Endothelial cell of umbilical vein (primary cell): ENCODE measurements around the gene ZPBP2. TPM values are rescaled to one million over a fixed set of nuclear protein-coding genes. Genes with fewer than 3 reads are reported as not detected.
A peak's percentile ranks its signal among the peaks of the same experiment; 100 is the strongest.

Source experiments
- BruUV-seq: library from RNA; stranded (reverse); fragments of 400-500 nt; replicated peaks from 2 replicates; lab custom pipeline; 2021; lab: Mats Ljungman, UMichigan
- CTCF ChIA-PET: fragments of 300-600, 350-600 bp; sonication (Branson Sonifier 250); formaldehyde crosslinking; loops from one replicate; lab custom pipeline; 2021; ENCODE audit warnings: antibody characterized with exemption, inconsistent platforms; lab: Charles Lee
- POLR2A ChIA-PET: fragments of 300-600, 350-600 bp; sonication (Branson Sonifier 250); formaldehyde crosslinking; loops from one replicate; lab custom pipeline; 2021; ENCODE audit warnings: antibody characterized with exemption, inconsistent platforms; lab: Charles Lee
- DNase-seq: peaks from one replicate; pipeline ENCODE4 v3.0.0-alpha.2; 2011; ENCODE audit warnings: low read depth, low spot score
- FAIRE-seq: peaks from 2 replicates; lab custom pipeline; 2011; peaks lifted over from hg19 to GRCh38; lab: Jason Lieb, UNC
- H2AFZ ChIP-seq: 2 replicates; pipeline ENCODE4 v1.6.0; 2012; ENCODE audit warnings: low read depth, low read length, control low read depth, inconsistent platforms
- H3K27ac ChIP-seq: 2 replicates; pipeline ENCODE4 v1.5.1; 2011; ENCODE audit warnings: low read depth, mild to moderate bottlenecking, control low read depth, low read length, moderate library complexity; ENCODE audit not compliant: insufficient read depth
- H3K27me3 ChIP-seq, 2 experiments: 2 replicates each; pipeline versions ENCODE4 v1.6.0 to v1.6.1; 2011; ENCODE audit warnings: low read length in 2 of 2, mixed read lengths in 1 of 2; ENCODE audit not compliant: control insufficient read depth in 2 of 2, insufficient read depth in 2 of 2
- H3K36me3 ChIP-seq, 2 experiments: 2 replicates in 1 of 2; 3 replicates in 1 of 2; pipeline ENCODE4 v1.5.1; 2011; ENCODE audit warnings: low read length in 2 of 2, mild to moderate bottlenecking in 1 of 2, moderate library complexity in 1 of 2; ENCODE audit not compliant: control insufficient read depth in 2 of 2, insufficient read depth in 2 of 2; ENCODE audit errors: extremely low read depth in 1 of 2
- H3K4me1 ChIP-seq: 3 replicates; pipeline ENCODE4 v1.5.1; 2011; ENCODE audit warnings: mild to moderate bottlenecking, low read length; ENCODE audit not compliant: control insufficient read depth, insufficient read depth; ENCODE audit errors: extremely low read depth
- H3K4me2 ChIP-seq: 2 replicates; pipeline ENCODE4 v1.6.1; 2011; ENCODE audit warnings: low read length, control low read depth, mixed read lengths; ENCODE audit not compliant: insufficient read depth
- H3K4me3 ChIP-seq, 3 experiments: fragments of 200-600 bp in 1 of 3; sonication (generic), shearing (Covaris generic) in 1 of 3; replicated peaks in 1 of 3; 2 replicates each; pipeline ENCODE4 v1.5.1; 2011 to 2016; ENCODE audit warnings: control low read depth in 3 of 3, low read length in 3 of 3, mild to moderate bottlenecking in 2 of 3, inconsistent platforms in 1 of 3, low read depth in 1 of 3, moderate library complexity in 1 of 3; ENCODE audit not compliant: insufficient read depth in 1 of 3
- H3K79me2 ChIP-seq: 2 replicates; pipeline ENCODE4 v1.6.0; 2012; ENCODE audit warnings: low read length, inconsistent platforms; ENCODE audit not compliant: control insufficient read depth, insufficient read depth
- H3K9ac ChIP-seq: replicated peaks from 2 replicates; pipeline ENCODE3; 2011; ENCODE audit warnings: low read length, control low read depth; ENCODE audit not compliant: insufficient read depth; ENCODE audit errors: extremely low read depth
- H3K9me1 ChIP-seq: replicated peaks from 3 replicates; pipeline ENCODE4 v1.6.0; 2011; ENCODE audit warnings: mild to moderate bottlenecking, low read length; ENCODE audit not compliant: control insufficient read depth, insufficient read depth; ENCODE audit errors: extremely low read depth
- H3K9me3 ChIP-seq: replicated peaks from 2 replicates; pipeline ENCODE4 v1.5.1; 2012; ENCODE audit warnings: low read length, inconsistent platforms; ENCODE audit not compliant: control insufficient read depth, insufficient read depth
- H4K20me1 ChIP-seq: replicated peaks from 2 replicates; pipeline ENCODE3; 2011; ENCODE audit warnings: mild to moderate bottlenecking, low read length; ENCODE audit not compliant: control insufficient read depth, insufficient read depth; ENCODE audit errors: extremely low read depth
- EZH2 ChIP-seq: IDR thresholded peaks from 2 replicates; pipeline ENCODE4 v1.6.1; 2012; ENCODE audit warnings: borderline replicate concordance, low read depth, mild to moderate bottlenecking, moderate library complexity, low read length, inconsistent platforms; ENCODE audit not compliant: severe bottlenecking
- FOS ChIP-seq: IDR thresholded peaks from 2 replicates; pipeline ENCODE4 v1.6.1; 2011; ENCODE audit warnings: mild to moderate bottlenecking, low read length, moderate library complexity, borderline replicate concordance; ENCODE audit not compliant: insufficient read depth
- GATA2 ChIP-seq: IDR thresholded peaks from 2 replicates; pipeline ENCODE4 v1.7.0; 2011; ENCODE audit warnings: low read depth, mild to moderate bottlenecking, moderate library complexity, mixed read lengths, low read length; ENCODE audit not compliant: insufficient read length, insufficient read depth
- JUN ChIP-seq: IDR thresholded peaks from 2 replicates; pipeline ENCODE4 v1.6.1; 2011; ENCODE audit warnings: borderline replicate concordance, low read depth; ENCODE audit not compliant: insufficient read length, insufficient read depth
- MYC ChIP-seq: IDR thresholded peaks from one replicate; pipeline ENCODE4 v1.6.1; 2011; ENCODE audit warnings: mild to moderate bottlenecking, low read depth, low read length
- POLR2A ChIP-seq: IDR thresholded peaks from 2 replicates; pipeline ENCODE4 v1.6.1; 2012; ENCODE audit warnings: low read depth, mild to moderate bottlenecking, control low read depth, low read length
- POLR2AphosphoS5 ChIP-seq: IDR thresholded peaks from 2 replicates; pipeline ENCODE4 v1.6.1; 2012; ENCODE audit warnings: low read depth, mild to moderate bottlenecking, control low read depth, low read length, moderate library complexity; ENCODE audit not compliant: insufficient read depth
- dilution Hi-C: fragments of 300-500 bp; cut with MboI; formaldehyde crosslinking; loops from one replicate; pipeline ENCODE4 v1.15.0; 2019; ENCODE audit warnings: low sequenced_read_pairs; ENCODE audit not compliant: extremely low pct_ligation_motif_present
- intact Hi-C: fragments of 100-400 bp; cut with micrococcal nuclease; formaldehyde crosslinking; loops from one replicate; pipeline ENCODE4 v1.10.0; 2022
- polyA plus RNA-seq, 4 experiments: library from polyadenylated mRNA; depleted of rRNA in 3 of 4; stranded (reverse) in 3 of 4; unstranded in 1 of 4; fragments of >200 nt; gene quantifications; 2 replicates each; pipeline versions ENCODE4 v1.2.1 to v1.2.3, GENCODE V29; 2011 to 2012; ENCODE audit warnings: missing spikeins in 1 of 4
- small RNA-seq: library from RNA; depleted of rRNA; stranded (forward); fragments of <200 nt; gene quantifications from one replicate; pipeline ENCODE3, GENCODE V24; 2012; ENCODE audit warnings: low replicate concordance, low read depth; ENCODE audit not compliant: insufficient read depth, insufficient read length
- total RNA-seq: library from RNA; stranded (reverse); gene quantifications from 2 replicates; pipeline ENCODE4 v1.2.3, GENCODE V29; 2021
- TF ChIP-seq, protein P1 (sequence below), 2 donors: IDR thresholded peaks; 1 replicate in 1 of 2; 2 replicates in 1 of 2; pipeline ENCODE4 v1.5.1; 2011; ENCODE audit warnings: low read length in 2 of 2, mild to moderate bottlenecking in 2 of 2, moderate library complexity in 2 of 2, control low read depth in 1 of 2, inconsistent platforms in 1 of 2, low read depth in 1 of 2; ENCODE audit not compliant: insufficient read depth in 1 of 2; ENCODE audit errors: extremely low read depth in 1 of 2
- TF ChIP-seq, protein P2 (sequence below): IDR thresholded peaks from 2 replicates; pipeline ENCODE4 v1.6.1; 2011; ENCODE audit not compliant: insufficient read depth, insufficient read length

ZPBP2 gene
- total and polyA plus RNA-seq, 2 donors (not counting 3 experiments of a cell fraction or from before 2014, with no cell fraction given), result not detected

- peaks cover 43% of the 10 kb centered on the region for H3K4me1 ChIP-seq
- intact Hi-C loops (loop anchor here (2.0 kb wide), 1 partner anchor 54 kb away; the partner anchor contains the start of gene PSMD3), dilution Hi-C loops (no loop called here)
- no peak for FAIRE-seq
- H2AFZ ChIP-seq, result peak overlapping the region; percentile 58
- H3K79me2 ChIP-seq, result peaks cover 24% of the 10 kb centered on the region
- no peaks in the 10 kb centered on the region for H3K9me1 ChIP-seq
- TF ChIP-seq POLR2A (no peak), POLR2AphosphoS5 (no peak), MYC (no peak), GATA2 (no peak), JUN (no peak), FOS (no peak), EZH2 (no peak)
- TF ChIP-seq, protein P1, sequence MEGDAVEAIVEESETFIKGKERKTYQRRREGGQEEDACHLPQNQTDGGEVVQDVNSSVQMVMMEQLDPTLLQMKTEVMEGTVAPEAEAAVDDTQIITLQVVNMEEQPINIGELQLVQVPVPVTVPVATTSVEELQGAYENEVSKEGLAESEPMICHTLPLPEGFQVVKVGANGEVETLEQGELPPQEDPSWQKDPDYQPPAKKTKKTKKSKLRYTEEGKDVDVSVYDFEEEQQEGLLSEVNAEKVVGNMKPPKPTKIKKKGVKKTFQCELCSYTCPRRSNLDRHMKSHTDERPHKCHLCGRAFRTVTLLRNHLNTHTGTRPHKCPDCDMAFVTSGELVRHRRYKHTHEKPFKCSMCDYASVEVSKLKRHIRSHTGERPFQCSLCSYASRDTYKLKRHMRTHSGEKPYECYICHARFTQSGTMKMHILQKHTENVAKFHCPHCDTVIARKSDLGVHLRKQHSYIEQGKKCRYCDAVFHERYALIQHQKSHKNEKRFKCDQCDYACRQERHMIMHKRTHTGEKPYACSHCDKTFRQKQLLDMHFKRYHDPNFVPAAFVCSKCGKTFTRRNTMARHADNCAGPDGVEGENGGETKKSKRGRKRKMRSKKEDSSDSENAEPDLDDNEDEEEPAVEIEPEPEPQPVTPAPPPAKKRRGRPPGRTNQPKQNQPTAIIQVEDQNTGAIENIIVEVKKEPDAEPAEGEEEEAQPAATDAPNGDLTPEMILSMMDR (IDR thresholded peaks at IDR 0.05; ENCODE audit: extremely low read depth in 1 of 2, insufficient read depth in 1 of 2, low read depth in 1 of 2, low read length in 2 of 2), result no peak
- TF ChIP-seq, protein P2, sequence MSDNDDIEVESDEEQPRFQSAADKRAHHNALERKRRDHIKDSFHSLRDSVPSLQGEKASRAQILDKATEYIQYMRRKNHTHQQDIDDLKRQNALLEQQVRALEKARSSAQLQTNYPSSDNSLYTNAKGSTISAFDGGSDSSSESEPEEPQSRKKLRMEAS, result no peak
- ChIA-PET POLR2A (no interaction called here), CTCF (interaction anchor here (1.1 to 2.2 kb wide), 3 partner anchors 32 to 54 kb away, joined by 3 to 9 read pairs (median 3); partner anchors contain the start of gene PSMD3)
- H3K9ac ChIP-seq, result peak overlapping the region; percentile 84
- no peak overlapping the region for H3K27ac ChIP-seq
- peak overlapping the region; percentile 55 to 94 (median 91) for H3K4me3 ChIP-seq
- no peaks in the 10 kb centered on the region for H3K9me3 ChIP-seq
- H4K20me1 ChIP-seq, result no peaks in the 10 kb centered on the region
- no peaks in the 10 kb centered on the region for H3K27me3 ChIP-seq
- H3K36me3 ChIP-seq, result peaks cover 3 to 20% of the 10 kb centered on the region in 2 experiments
- BruUV-seq, result no TSS peak
- H3K4me2 ChIP-seq, result peak overlapping the region; percentile 80
- DNase-seq, result peak; percentile 29
These were observed 58.6 kb downstream of the ZPBP2 start for GRCh38 chr17:39926588-39927100.

Small RNAs within 50 kb of the gene (small RNA-seq; reads per million reads assigned to genes)
- gene AC090844.1, result not detected

Other genes with a start within 250 kb of the ZPBP2 start
- gene PPP1R1B, start 241.2 kb upstream of the ZPBP2 start, total RNA-seq, result not detected in 2 replicates
- not detected in 2 replicates for gene PPP1R1B, start 241.2 kb upstream of the ZPBP2 start, polyA plus RNA-seq
- 48.9 and 51.0 TPM in 2 replicates for gene STARD3, start 231.1 kb upstream of the ZPBP2 start, total RNA-seq
- gene STARD3, start 231.1 kb upstream of the ZPBP2 start, polyA plus RNA-seq, result 75.7 and 102 TPM in 2 replicates
- gene TCAP, start 202.9 kb upstream of the ZPBP2 start, total RNA-seq, result 0.78 and 0.93 TPM in 2 replicates
- gene TCAP, start 202.9 kb upstream of the ZPBP2 start, polyA plus RNA-seq, result 0.46 and 0.51 TPM in 2 replicates
- not detected in 2 replicates for gene PNMT, start 199.7 kb upstream of the ZPBP2 start, total RNA-seq
- gene PNMT, start 199.7 kb upstream of the ZPBP2 start, polyA plus RNA-seq, result 0.11 and 0.35 TPM in 2 replicates
- gene PGAP3, start 180.1 kb upstream of the ZPBP2 start, total RNA-seq, result 6.4 and 7.0 TPM in 2 replicates
- gene PGAP3, start 180.1 kb upstream of the ZPBP2 start, polyA plus RNA-seq, result 14.9 and 17.0 TPM in 2 replicates
- gene ERBB2, start 168.1 kb upstream of the ZPBP2 start, total RNA-seq, result 29.1 and 32.9 TPM in 2 replicates
- 20.6 and 22.8 TPM in 2 replicates for gene ERBB2, start 168.1 kb upstream of the ZPBP2 start, polyA plus RNA-seq
- 42.4 and 51.1 TPM in 2 replicates for gene MIEN1, start 137.7 kb upstream of the ZPBP2 start, total RNA-seq
- gene MIEN1, start 137.7 kb upstream of the ZPBP2 start, polyA plus RNA-seq, result 74.1 and 74.5 TPM in 2 replicates
- gene GRB7, start 130.3 kb upstream of the ZPBP2 start, total RNA-seq, result not detected in 2 replicates
- 0.04 and 0.06 TPM in 2 replicates for gene GRB7, start 130.3 kb upstream of the ZPBP2 start, polyA plus RNA-seq
- gene IKZF3, start 3.9 kb upstream of the ZPBP2 start, total RNA-seq, result not detected in 2 replicates
- gene IKZF3, start 3.9 kb upstream of the ZPBP2 start, polyA plus RNA-seq, result not detected in 2 replicates
- 11.0 and 11.6 TPM in 2 replicates for gene GSDMB, start 50.4 kb downstream of the ZPBP2 start, total RNA-seq
- 5.0 and 5.4 TPM in 2 replicates for gene GSDMB, start 50.4 kb downstream of the ZPBP2 start, polyA plus RNA-seq
- 26.7 and 29.8 TPM in 2 replicates for gene ORMDL3, start 59.4 kb downstream of the ZPBP2 start, total RNA-seq
- 49.8 and 53.4 TPM in 2 replicates for gene ORMDL3, start 59.4 kb downstream of the ZPBP2 start, polyA plus RNA-seq
- not detected in 2 replicates for gene LRRC3C, start 59.5 kb downstream of the ZPBP2 start, total RNA-seq
- gene LRRC3C, start 59.5 kb downstream of the ZPBP2 start, polyA plus RNA-seq, result not detected in 2 replicates
- gene GSDMA, start 94.8 kb downstream of the ZPBP2 start, total RNA-seq, result not detected in 2 replicates
- gene GSDMA, start 94.8 kb downstream of the ZPBP2 start, polyA plus RNA-seq, result not detected in 2 replicates
- 136 and 142 TPM in 2 replicates for gene PSMD3, start 112.6 kb downstream of the ZPBP2 start, total RNA-seq
- gene PSMD3, start 112.6 kb downstream of the ZPBP2 start, polyA plus RNA-seq, result 117 and 120 TPM in 2 replicates
- 2.4 and 2.9 TPM in 2 replicates for gene CSF3, start 147.2 kb downstream of the ZPBP2 start, total RNA-seq
- gene CSF3, start 147.2 kb downstream of the ZPBP2 start, polyA plus RNA-seq, result 0.80 and 1.0 TPM in 2 replicates
- gene MED24, start 186.2 kb downstream of the ZPBP2 start, total RNA-seq, result 120 and 124 TPM in 2 replicates
- gene MED24, start 186.2 kb downstream of the ZPBP2 start, polyA plus RNA-seq, result 120 and 122 TPM in 2 replicates
- 24.9 and 29.6 TPM in 2 replicates for gene THRA, start 194.8 kb downstream of the ZPBP2 start, total RNA-seq
- 17.4 and 18.8 TPM in 2 replicates for gene THRA, start 194.8 kb downstream of the ZPBP2 start, polyA plus RNA-seq
- 5.2 and 6.1 TPM in 2 replicates for gene NR1D1, start 232.4 kb downstream of the ZPBP2 start, total RNA-seq
- gene NR1D1, start 232.4 kb downstream of the ZPBP2 start, polyA plus RNA-seq, result 2.3 and 2.5 TPM in 2 replicates